Gastrocnemius medialis (tissue), 4 donors: ENCODE measurements around the gene CHD1L. TPM values are rescaled to one million over a fixed set of nuclear protein-coding genes. Genes with fewer than 3 reads are reported as not detected.

Experiments
- ATAC-seq, 2 donors: fragments of 150-250 bp; one replicate each; pipeline ENCODE4 v1.9.1; 2016
- DNase-seq, 2 donors: peaks; one replicate each; pipeline ENCODE4 v3.0.0-alpha.2; 2019
- H3K27ac ChIP-seq, 4 donors: fragments of 200-600 bp; sonication (generic); 1 replicate in 1 of 4; 2 replicates in 3 of 4; pipeline ENCODE4 v1.5.1; 2016 to 2018; ENCODE audit warnings: mild to moderate bottlenecking in 2 of 4, moderate library complexity in 1 of 4
- H3K27me3 ChIP-seq, 3 donors: fragments of 200-600 bp; sonication (generic) in 2 of 3; 1 replicate in 1 of 3; 2 replicates in 2 of 3; pipeline versions ENCODE4 v1.5.1 to v1.6.0; 2016 to 2019; ENCODE audit warnings: mild to moderate bottlenecking in 1 of 3, moderate library complexity in 1 of 3
- H3K36me3 ChIP-seq, 2 donors: fragments of 200-600 bp; sonication (generic) in 1 of 2; one replicate each; pipeline ENCODE4 v1.5.1; 2017 to 2018
- H3K4me1 ChIP-seq, 2 donors: fragments of 200-600 bp; sonication (generic) in 1 of 2; one replicate each; pipeline ENCODE4 v1.5.1; 2016 to 2017; ENCODE audit warnings: mild to moderate bottlenecking in 2 of 2
- H3K4me3 ChIP-seq, 4 donors: fragments of 200-600 bp; sonication (generic) in 3 of 4; 1 replicate in 1 of 4; 2 replicates in 3 of 4; pipeline ENCODE4 v1.5.1; 2016 to 2019; ENCODE audit warnings: mild to moderate bottlenecking in 2 of 4
- H3K9me3 ChIP-seq, 3 donors: fragments of 200-600 bp; sonication (generic) in 2 of 3; 1 replicate in 1 of 3; 2 replicates in 2 of 3; pipeline ENCODE4 v1.5.1; 2016 to 2019
- CTCF ChIP-seq, 5 experiments: fragments of 450-650 bp in 3 of 5; fragments of 200-600 bp in 2 of 5; sonication (generic) in 2 of 5; IDR thresholded peaks in 4 of 5; conservative IDR thresholded peaks in 1 of 5; 1 replicate in 4 of 5; 2 replicates in 1 of 5; pipeline ENCODE4 v1.5.1; 2016 to 2019; ENCODE audit warnings: antibody characterized with exemption in 5 of 5, mild to moderate bottlenecking in 3 of 5, moderate library complexity in 3 of 5
- POLR2A ChIP-seq, 2 donors: fragments of 450-650 bp; IDR thresholded peaks; one replicate each; pipeline ENCODE4 v1.6.1; 2017; ENCODE audit warnings: antibody characterized with exemption in 2 of 2, mild to moderate bottlenecking in 2 of 2, moderate library complexity in 2 of 2
- in situ Hi-C, 4 donors: fragments of 200-750 bp; cut with MboI; loops; one replicate each; pipeline versions ENCODE4 v1.15.0 to v1.8.0; 2017; ENCODE audit warnings: low sequenced_read_pairs in 4 of 4
- intact Hi-C: fragments of 100-400 bp; cut with DNase I; formaldehyde crosslinking; loops from one replicate; pipeline ENCODE4 v1.15.1; 2023; ENCODE audit warnings: low total_unique reads
- total RNA-seq, 4 donors: library from RNA; depleted of rRNA; stranded (reverse); fragments of >200 nt; gene quantifications; one replicate each; pipeline versions ENCODE4 v1.1.0 to v1.2.3, GENCODE V29; 2016

Gene CHD1L
- total RNA-seq, 4 donors from 2014 or later: 9.0 to 10.3 (median 9.6) TPM

DNA sequence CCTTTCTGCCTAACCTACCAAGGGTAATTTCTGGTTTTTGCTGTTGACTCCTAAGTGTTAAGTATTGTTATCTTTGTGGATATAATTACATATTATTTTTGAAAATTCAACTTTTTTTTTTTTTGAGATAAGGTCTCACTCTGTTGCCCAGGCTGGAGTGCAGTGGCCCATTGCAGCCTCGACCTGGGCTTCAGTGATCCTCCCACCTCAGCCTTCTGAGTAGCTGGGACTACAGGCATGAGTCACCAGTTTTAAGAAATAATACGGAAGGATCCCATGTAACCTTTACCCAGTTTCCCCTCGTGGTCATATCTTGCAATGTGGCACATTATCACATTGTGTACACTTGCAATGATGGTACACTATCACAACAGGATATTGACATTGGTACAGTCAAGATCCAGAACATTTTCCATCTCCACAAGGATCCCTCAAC is 3.1 kb downstream of the CHD1L start:
- Histone ChIP-seq H3K4me3 (no peak overlapping the region), H3K4me1 (peaks cover 19 to 25% of the 10 kb centered on the region in 2 donors), H3K27me3 (no peaks in the 10 kb centered on the region), H3K27ac (peak overlapping the region in 2 of 4 donors; percentile 10 to 93), H3K36me3 (no peaks in the 10 kb centered on the region), H3K9me3 (no peaks in the 10 kb centered on the region)
- in situ Hi-C loops: loop anchor here (5.0 to 10.0 kb wide), 2 partner anchors 71 to 73 kb away; partner anchors contain the start of gene PRKAB2 (in 4 of the 4)
- ATAC-seq (no peak), DNase-seq (no peak)
- TF ChIP-seq POLR2A (IDR thresholded peaks at IDR 0.05): no peak
- TF ChIP-seq CTCF (IDR thresholded peaks at IDR 0.05 in 4 of 5, conservative IDR thresholded peaks at IDR 0.05 in 1 of 5): no peak
- intact Hi-C loops: loop anchor here (10.0 kb wide), 1 partner anchor 161 kb away; no protein-coding TSS in a partner anchor

DNA sequence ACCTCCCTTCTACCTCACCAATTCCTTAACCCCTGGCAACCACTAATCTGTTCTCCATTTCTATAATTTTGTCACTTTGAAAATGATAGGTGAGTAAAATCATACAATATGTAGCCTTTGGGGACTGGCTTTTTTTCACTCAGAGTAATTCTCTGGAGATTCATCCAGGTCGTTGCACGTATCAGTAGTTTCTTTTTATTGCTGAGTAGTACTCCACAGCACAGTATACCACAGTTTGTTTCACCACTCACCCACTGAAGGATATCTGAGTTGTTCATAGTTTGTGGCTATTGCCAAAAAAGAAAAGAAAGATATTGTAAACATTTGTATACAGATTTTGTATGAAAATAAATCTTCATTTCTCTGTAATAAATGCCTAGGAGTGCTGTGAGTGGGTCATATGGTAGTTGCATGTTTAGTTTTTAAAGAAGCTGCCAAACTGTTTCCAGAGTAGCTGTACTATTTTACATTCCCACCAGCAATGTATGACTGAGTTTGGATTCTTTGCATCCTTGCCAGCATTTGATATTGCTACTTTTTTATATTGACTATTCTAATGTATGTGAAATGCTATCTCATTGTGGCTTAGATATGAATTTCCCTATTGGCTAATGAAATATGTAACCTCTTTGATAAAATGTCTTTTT is 3.7 kb downstream of the CHD1L start:
- no peaks in the 10 kb centered on the region for H3K9me3 ChIP-seq
- TF ChIP-seq CTCF (IDR thresholded peaks at IDR 0.05 in 4 of 5, conservative IDR thresholded peaks at IDR 0.05 in 1 of 5): no peak
- TF ChIP-seq POLR2A (IDR thresholded peaks at IDR 0.05): no peak
- ATAC-seq: no peak
- intact Hi-C loops (loop anchor here (10.0 kb wide), 1 partner anchor 161 kb away; no protein-coding TSS in a partner anchor), in situ Hi-C loops (loop anchor here (5.0 to 10.0 kb wide), 2 partner anchors 71 to 74 kb away; partner anchors contain the start of gene PRKAB2 (in 4 of the 4))
- no peaks in the 10 kb centered on the region for H3K36me3 ChIP-seq
- peak overlapping the region in 1 of 4 donors; percentile 36 for H3K27ac ChIP-seq
- no peaks in the 10 kb centered on the region for H3K27me3 ChIP-seq
- peaks cover 24 to 25% of the 10 kb centered on the region in 2 donors for H3K4me1 ChIP-seq
- DNase-seq: no peak
- H3K4me3 ChIP-seq: no peak overlapping the region

DNA sequence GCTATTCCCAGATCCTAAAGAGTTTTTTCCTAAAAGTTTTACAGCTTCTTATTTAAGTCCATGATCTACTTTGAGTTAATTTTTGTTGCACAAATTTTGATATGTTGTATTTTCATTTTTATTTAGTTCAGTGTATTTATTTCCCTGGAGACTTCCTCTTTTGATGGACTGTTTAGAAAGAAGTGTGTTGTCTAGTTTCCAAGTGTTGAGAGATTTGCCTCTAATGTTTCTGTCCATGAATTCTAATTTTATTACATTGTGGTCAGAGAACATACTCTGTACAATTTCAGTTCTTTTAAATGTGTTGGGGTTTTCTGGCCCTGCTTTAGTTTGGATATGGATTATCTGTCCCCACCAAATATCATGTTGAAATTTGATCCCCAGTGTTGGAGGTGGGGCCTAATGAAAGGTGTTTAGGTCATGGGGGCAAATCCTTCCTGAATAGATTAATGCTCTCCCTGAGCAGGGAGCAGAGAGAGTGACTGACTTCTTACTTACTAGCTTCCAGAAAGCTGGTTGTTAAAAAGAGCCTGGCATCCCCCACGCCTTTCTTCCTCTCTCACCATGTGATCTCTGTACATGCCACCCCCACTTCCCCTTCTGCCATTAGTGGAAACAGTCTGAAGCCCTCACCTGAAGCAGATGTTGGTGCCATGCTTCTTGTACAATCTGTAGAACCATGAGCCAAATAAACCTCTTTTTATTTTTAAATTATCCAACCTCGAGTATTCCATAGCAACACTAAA is 4.6 kb downstream of the CHD1L start:
- H3K4me1 ChIP-seq: peaks cover 21 to 26% of the 10 kb centered on the region in 2 donors
- H3K4me3 ChIP-seq: no peak overlapping the region
- intact Hi-C loops: loop anchor here (10.0 kb wide), 1 partner anchor 162 kb away; no protein-coding TSS in a partner anchor
- in situ Hi-C loops: loop anchor here (5.0 to 10.0 kb wide), 2 partner anchors 72 to 75 kb away; partner anchors contain the start of gene PRKAB2 (in 4 of the 4)
- no peaks in the 10 kb centered on the region for H3K36me3 ChIP-seq
- H3K27ac ChIP-seq: peak overlapping the region; percentile 7 to 37 (median 30)
- H3K9me3 ChIP-seq: no peaks in the 10 kb centered on the region
- ATAC-seq: no peak
- no peaks in the 10 kb centered on the region for H3K27me3 ChIP-seq
- DNase-seq: no peak
- no peak for TF ChIP-seq POLR2A (IDR thresholded peaks at IDR 0.05)
- TF ChIP-seq CTCF (IDR thresholded peaks at IDR 0.05 in 4 of 5, conservative IDR thresholded peaks at IDR 0.05 in 1 of 5): no peak

DNA sequence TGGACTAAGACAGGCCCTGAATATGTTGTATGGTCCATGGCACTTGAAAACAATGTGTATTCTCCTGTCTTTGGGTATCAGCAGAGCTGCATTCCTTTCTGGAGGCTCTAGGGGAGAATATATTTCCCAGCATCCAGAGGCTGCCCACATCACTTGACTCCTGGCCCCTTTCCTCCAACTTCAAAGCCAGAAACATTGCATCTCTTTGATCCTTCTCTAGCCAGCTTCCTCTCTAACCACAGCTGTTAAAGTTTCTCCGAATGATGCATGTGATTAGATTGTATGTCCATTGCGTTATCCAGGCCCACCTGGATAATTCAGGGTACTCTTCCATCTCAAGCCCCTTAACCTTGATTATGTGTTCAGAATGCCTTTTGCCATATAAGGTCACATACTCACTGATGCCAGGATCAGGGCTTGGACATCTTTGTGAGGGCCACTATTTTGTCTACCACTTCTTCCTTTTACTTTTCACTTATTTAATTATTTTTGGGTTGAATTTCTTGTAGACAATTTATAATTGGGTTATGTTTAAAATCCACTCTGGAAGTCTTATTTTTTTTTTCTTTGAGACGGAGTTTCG is 5.3 kb downstream of the CHD1L start:
- DNase-seq: no peak
- Histone ChIP-seq H3K4me1 (peaks cover 20 to 26% of the 10 kb centered on the region in 2 donors), H3K27ac (peak overlapping the region in 3 of 4 donors; percentile 7 to 36 (median 25)), H3K4me3 (no peak overlapping the region), H3K36me3 (no peaks in the 10 kb centered on the region), H3K9me3 (no peaks in the 10 kb centered on the region), H3K27me3 (no peaks in the 10 kb centered on the region)
- no peak for ATAC-seq
- intact Hi-C loops: loop anchor here (10.0 kb wide), 1 partner anchor 163 kb away; no protein-coding TSS in a partner anchor
- no peak for TF ChIP-seq POLR2A (IDR thresholded peaks at IDR 0.05)
- no peak for TF ChIP-seq CTCF (IDR thresholded peaks at IDR 0.05 in 4 of 5, conservative IDR thresholded peaks at IDR 0.05 in 1 of 5)
- in situ Hi-C loops: loop anchor here (5.0 to 10.0 kb wide), 2 partner anchors 73 to 75 kb away; partner anchors contain the start of gene PRKAB2 (in 4 of the 4)
